HG03103 (cell line): ENCODE measurements around the gene CDC45.
"Not testable (repeated sequence)": the region's sequence is repeated elsewhere in the genome, so short reads cannot be mapped to it uniquely, and the experiment has no call there.

Experiments used
- ATAC-seq: cut with Tn5 transposase; IDR thresholded peaks from one replicate; pipeline ENCODE4 v1.9.1; 2021; ENCODE audit warnings: low read depth; ENCODE audit not compliant: unreplicated experiment

Gene CDC45

GRCh38 chr22:19479355-19480172 lies at the start of gene CDC45:
TSS of gene CDC45 (plus strand) at chr22:19479920. CDS start at chr22:19479969, 49 bp downstream.
- peak; percentile 73 for ATAC-seq

DNA sequence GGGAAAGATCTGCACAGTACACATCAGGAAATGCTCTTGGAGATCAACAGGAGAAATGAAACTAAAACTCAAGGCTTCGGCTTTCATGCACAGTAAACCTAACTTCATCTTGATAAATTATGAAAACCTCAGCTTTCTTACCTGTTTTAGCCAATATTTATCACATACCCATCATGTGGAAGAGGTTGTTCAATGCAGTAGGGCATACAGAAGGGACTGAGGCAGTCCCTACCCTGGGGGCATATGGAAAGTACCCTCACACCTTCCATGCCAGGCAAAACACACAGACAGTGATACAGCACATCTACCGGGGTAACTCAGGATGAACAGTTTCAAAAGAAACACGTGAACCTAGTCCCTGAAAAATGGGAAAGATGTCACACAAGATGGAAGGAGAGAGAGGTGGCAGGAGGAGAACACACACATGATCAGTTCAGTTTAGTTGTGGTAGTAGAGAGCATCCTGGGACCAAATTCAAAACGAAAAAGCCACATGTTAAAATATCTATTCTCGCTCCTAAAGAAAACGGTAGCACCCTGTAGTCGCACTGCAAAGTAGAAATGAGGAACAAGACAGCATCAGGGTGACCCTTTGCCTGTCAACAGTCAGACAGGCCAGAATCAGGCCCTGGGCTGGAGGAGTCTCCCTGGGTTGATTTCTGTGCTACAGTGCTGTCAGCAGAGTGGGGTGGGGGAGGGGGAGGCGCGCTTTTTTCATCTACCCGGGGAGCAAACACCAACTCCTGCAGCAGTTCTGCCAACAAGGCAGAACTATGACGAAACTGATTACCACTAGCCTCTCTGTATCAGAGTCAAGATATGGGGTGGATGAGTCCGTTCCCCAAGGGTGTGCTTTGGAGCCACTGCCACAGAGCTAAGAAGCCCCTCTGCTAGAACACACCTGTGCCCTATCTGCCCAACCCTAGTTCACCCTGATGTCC lies 49.5 kb upstream of the CDC45 start:
- ATAC-seq, result no peak

DNA sequence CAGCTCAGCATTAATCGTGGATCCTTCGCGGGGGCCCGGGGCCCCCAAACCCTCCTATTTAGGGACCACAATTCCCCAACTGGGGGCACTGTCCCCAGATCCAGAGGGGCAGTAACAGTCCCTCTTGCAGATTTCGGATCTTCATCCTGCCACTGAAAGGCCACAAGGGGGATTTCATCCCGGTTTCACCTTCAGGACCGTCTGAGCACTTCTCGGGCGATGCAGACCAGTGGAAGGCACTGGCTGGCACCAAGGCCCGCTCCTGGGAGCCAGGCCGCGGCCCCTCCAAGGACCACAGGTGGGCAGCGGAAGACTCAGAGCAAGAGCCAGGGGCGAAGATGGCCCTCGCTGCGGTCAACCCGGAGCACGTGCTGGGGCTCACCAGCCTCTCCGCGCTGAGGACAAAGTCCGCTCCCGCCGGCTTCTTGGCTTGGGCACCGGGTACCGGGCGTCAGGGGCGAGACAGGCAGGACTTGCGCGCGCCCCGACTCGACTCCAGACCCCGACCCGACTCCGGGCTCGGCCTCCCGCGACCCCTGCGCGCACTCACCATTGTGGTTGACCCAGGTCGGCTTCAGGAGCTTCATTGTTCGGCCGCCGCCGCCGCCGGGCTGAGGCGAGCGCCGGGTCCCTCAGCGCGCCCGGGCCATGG lies 48.7 kb upstream of the CDC45 start:
- no peak for ATAC-seq

DNA sequence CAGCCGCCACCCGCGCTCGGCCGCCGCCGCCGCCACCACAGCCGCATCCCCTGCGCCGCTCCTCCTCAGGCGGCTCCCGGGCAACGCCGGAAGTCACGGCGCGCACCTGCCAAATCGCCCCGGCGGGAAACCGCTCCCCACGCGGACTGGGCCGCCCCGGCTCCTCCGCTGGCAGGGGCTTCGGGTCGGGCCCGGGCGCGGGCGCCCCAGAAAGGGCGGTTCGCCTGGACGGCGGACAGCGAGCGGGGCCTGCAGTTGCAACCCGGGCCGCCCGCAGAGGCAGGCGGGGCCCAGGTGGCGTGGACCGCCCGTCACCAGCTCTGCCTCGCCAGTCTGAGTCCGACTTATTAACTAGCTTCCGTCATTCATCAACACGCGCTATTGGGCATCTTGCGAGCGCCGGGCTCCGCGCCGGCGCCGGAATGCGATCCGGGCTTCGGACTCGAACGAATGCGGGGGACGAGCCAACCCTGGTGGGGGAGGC lies 48.0 kb upstream of the CDC45 start, which contains the start of gene HIRA:
TSS of gene HIRA (minus strand) at position 85 of the 484 bp plus-strand sequence. CDS start 257 bp downstream, outside the sequence.
- ATAC-seq, result peak; percentile 39

- peak; percentile 57 for ATAC-seq
These were observed 47.4 kb upstream of the CDC45 start, which contains the start of gene MRPL40 for GRCh38 chr22:19432133-19432851. TSS of gene MRPL40 (plus strand) at chr22:19432545. CDS start at chr22:19432555, 10 bp downstream.

- no peak for ATAC-seq
These were observed 45.3 kb upstream of the CDC45 start for GRCh38 chr22:19434401-19434800.

- ATAC-seq, result no peak
These were observed 44.7 kb upstream of the CDC45 start for GRCh38 chr22:19434829-19435580.

DNA sequence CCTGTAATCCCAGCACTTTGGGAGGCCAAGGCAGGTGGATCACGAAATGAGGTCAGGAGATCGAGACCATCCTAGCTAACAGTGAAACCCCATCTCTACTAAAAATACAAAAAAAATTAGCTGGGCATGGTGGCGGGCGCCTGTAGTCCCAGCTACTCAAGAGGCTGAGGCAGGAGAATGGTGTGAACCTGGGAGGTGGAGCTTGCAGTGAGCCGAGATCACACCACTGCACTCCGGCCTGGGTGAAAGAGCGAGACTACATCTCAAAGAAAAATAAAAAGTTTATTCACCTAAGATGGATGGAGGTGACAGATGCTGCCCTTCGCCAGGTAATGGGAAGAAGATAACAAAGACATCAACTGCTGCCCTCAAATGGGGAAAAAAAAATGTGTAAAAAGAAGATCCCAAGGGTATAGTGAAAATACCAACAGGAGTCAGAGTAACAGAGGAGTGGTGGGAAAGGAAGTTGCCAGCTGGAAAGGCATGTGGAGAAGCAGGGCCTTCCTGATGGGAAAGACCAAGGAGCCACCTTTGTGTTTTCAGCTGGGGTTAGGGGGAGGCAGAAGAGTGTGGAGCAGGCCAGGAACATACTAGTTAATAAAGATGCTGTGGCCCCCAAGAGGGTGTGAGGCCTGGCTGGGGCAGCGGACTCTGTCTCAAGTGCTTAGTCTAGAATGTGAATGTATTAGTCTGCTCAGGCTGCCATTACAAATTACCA lies 43.1 kb upstream of the CDC45 start:
- not testable (repeated sequence) for ATAC-seq

GRCh38 chr22:19438298-19438697 lies 41.4 kb upstream of the CDC45 start:
- no peak for ATAC-seq

- no peak for ATAC-seq
These were observed 39.1 kb upstream of the CDC45 start for GRCh38 chr22:19440411-19441195.

GRCh38 chr22:19442166-19442565 lies 37.6 kb upstream of the CDC45 start:
- no peak for ATAC-seq

GRCh38 chr22:19443544-19444211 lies 36.0 kb upstream of the CDC45 start:
- ATAC-seq, result no peak

DNA sequence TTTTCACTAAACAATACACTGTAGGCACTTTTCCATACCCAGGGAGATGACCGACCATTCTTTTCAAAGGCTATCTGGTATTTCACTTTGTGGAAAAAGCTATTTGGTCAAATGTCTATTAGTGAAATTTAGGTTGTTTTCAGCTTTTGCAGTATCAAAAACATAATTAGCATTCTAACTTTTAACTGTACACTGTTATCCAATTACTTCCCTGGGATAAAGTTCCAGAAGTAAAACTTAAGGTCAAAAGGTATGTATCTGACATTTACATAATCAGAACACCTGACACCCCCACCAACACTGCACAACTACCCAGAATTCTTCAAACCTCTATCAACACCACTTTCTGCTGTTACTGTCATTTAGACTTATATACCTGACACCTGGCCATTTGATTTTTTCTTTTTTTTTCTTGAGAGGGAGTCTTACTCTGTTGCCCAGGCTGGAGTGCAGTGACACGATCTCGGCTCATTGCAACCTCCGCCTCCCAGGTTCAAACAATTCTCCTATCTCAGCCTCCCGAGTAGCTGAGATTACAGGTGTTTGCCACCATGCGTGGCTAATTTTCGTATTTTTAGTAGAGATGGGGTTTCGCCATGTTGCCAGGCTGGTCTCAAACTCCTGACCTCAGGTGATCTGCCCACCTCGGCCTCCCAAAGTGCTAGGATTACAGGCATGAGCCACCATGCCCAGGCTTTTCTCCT lies 34.3 kb upstream of the CDC45 start:
- ATAC-seq, result not testable (repeated sequence)

DNA sequence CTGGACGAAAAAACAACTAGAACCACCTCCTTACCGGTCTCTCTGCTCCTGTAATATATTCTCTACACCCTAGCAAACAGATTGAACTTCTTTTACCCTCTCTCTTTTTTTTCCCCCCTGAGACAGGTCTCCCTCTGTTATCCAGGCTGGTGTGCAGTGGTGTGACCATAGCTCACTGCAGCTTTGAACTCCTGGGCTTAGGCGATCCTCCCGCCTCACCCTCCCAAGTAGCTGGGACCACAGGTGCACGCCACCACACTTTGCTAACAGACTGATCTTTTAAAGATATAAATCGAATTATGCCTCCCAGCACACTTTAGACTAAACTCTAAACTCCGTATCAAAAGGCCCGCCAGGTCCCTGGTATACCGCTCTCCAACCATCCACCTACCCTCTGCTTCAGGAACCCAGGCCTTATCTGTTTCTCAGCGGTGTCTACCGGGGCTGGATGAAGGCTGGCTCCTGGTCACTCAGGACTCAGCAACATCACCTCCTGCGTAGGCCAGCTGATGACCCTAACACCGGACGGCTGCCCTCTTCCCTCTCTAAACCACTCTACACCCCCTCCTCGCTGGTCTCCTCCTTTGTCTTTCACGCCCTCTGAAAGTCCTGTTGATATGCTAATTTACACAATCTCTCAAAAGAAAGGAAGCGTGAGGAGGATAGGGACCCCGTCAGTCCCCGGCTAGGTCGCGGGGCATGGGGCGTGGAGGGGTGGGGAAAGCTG lies 33.0 kb upstream of the CDC45 start:
- ATAC-seq, result no peak

GRCh38 chr22:19447330-19448075 lies 32.2 kb upstream of the CDC45 start, which contains the start of gene C22orf39:
TSS of gene C22orf39 (minus strand) at chr22:19447711. CDS start at chr22:19447688, 23 bp downstream.
- ATAC-seq, result peak; percentile 70
